Gastroesophageal sphincter (tissue), 4 donors: ENCODE results near the gene ASB10. TPM values are rescaled to one million over a fixed set of nuclear protein-coding genes. Genes with fewer than 3 reads are reported as not detected.

Experiments
- ATAC-seq: fragments of 150-250 bp; one replicate; pipeline ENCODE4 v1.9.1; 2016; ENCODE audit warnings: mild to moderate bottlenecking, moderate library complexity
- H3K27ac ChIP-seq, 4 donors: fragments of 200-600 bp; sonication (generic) in 3 of 4; 1 replicate in 3 of 4; 2 replicates in 1 of 4; pipeline ENCODE4 v1.5.1; 2016 to 2019
- H3K27me3 ChIP-seq: fragments of 200-600 bp; sonication (generic); one replicate; pipeline ENCODE4 v1.5.1; 2019
- H3K36me3 ChIP-seq, 2 donors: fragments of 200-600 bp; sonication (generic); one replicate each; pipeline ENCODE4 v1.5.1; 2019; ENCODE audit warnings: control low read depth in 1 of 2
- H3K4me1 ChIP-seq, 3 donors: fragments of 200-600 bp; sonication (generic); 1 replicate in 2 of 3; 2 replicates in 1 of 3; pipeline ENCODE4 v1.5.1; 2016 to 2019; ENCODE audit warnings: control low read depth in 2 of 3
- H3K4me3 ChIP-seq, 2 donors: fragments of 200-600 bp; sonication (generic); one replicate each; pipeline ENCODE4 v1.5.1; 2019; ENCODE audit warnings: mild to moderate bottlenecking in 1 of 2, moderate library complexity in 1 of 2
- H3K9me3 ChIP-seq, 3 donors: fragments of 200-600 bp; sonication (generic); one replicate each; pipeline ENCODE4 v1.5.1; 2017 to 2019; ENCODE audit warnings: control low read depth in 2 of 3
- EP300 ChIP-seq: sonication (generic); formaldehyde crosslinking; IDR thresholded peaks from one replicate; pipeline ENCODE4 v1.6.1; 2017; ENCODE audit warnings: antibody characterized with exemption, mild to moderate bottlenecking
- POLR2A ChIP-seq, 2 donors: fragments of 450-650 bp; IDR thresholded peaks; one replicate each; pipeline ENCODE4 v1.6.1; 2017; ENCODE audit warnings: antibody characterized with exemption in 2 of 2, mild to moderate bottlenecking in 2 of 2, moderate library complexity in 1 of 2
- POLR2AphosphoS5 ChIP-seq: sonication (generic); formaldehyde crosslinking; IDR thresholded peaks from one replicate; pipeline ENCODE4 v1.6.1; 2017; ENCODE audit warnings: antibody characterized with exemption
- WGBS, 2 donors: methylation state at CpG; one replicate each; pipeline ENCODE4 v1.1.5; 2018; ENCODE audit warnings: low coverage in 1 of 2; 5-methylcytosine and 5-hydroxymethylcytosine counted together
- total RNA-seq, 4 donors: library from RNA; depleted of rRNA; stranded (reverse); fragments of >200 nt; gene quantifications; one replicate each; pipeline ENCODE4 v1.1.0, GENCODE V29; 2016
- TF ChIP-seq, protein P1 (sequence below), 4 experiments: fragments of 200-600 bp in 2 of 4; fragments of 450-650 bp in 2 of 4; sonication (generic) in 1 of 4; IDR thresholded peaks; one replicate each; pipeline ENCODE4 v1.5.1; 2017 to 2019; ENCODE audit warnings: antibody characterized with exemption in 4 of 4, mild to moderate bottlenecking in 2 of 4, moderate library complexity in 2 of 4

Gene ASB10
- total RNA-seq, 4 donors from 2014 or later: not detected

DNA sequence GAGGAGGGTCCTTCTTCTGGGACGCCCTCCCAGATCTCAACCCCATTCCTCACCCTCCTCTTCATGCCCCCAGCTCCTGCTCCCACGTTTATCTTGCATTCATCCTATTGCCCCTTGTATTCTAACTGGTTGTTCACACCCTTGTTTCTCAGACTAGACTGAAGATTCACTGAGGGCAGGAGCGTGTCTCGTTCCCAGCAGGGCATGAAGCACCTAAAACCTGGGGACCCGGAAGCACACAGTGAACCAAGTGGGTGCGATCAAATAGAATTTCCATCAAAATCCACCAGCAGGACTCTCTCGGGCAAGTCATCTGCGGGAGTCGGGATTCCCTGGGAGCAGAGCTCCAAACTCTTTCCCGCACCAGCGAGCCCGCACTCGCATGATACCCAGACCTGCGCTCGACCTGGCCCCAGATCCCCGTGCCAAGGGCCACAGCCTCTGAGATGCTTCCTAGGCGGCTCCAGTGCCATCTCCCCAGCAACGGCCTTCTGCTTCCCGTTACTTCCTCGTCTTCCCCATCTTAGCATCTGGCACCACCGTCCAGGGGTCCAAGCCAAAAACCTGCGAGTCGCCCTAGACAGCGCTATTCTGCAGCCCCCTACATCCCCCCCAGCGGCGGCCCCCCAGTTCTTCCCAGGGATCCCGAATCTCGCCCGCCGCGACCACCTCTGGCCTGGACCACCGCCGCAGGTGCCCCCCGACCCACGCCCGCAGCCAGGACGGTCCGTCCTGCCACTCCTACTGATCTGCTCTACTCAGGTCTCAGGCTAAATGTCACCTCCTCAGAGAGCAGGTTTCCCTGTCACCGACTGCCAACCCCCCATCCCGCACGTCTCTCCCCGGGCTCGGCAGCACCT is 13.4 kb downstream of the ASB10 start:
- no peak for ATAC-seq
- Histone ChIP-seq H3K9me3 (peaks cover 0 to 3% (median 0%) of the 10 kb centered on the region in 3 donors), H3K27ac (no peak overlapping the region), H3K4me3 (no peak overlapping the region), H3K27me3 (peaks cover 67% of the 10 kb centered on the region), H3K36me3 (no peaks in the 10 kb centered on the region), H3K4me1 (peaks cover 0 to 7% (median 0%) of the 10 kb centered on the region in 3 donors)
- 80 to 93% methylated on average over 15 to 19 of the region's 43 CpGs for WGBS, 2 donors
- TF ChIP-seq EP300: no peak
- TF ChIP-seq POLR2AphosphoS5: no peak
- TF ChIP-seq POLR2A (IDR thresholded peaks at IDR 0.05): no peak
- TF ChIP-seq, protein P1, sequence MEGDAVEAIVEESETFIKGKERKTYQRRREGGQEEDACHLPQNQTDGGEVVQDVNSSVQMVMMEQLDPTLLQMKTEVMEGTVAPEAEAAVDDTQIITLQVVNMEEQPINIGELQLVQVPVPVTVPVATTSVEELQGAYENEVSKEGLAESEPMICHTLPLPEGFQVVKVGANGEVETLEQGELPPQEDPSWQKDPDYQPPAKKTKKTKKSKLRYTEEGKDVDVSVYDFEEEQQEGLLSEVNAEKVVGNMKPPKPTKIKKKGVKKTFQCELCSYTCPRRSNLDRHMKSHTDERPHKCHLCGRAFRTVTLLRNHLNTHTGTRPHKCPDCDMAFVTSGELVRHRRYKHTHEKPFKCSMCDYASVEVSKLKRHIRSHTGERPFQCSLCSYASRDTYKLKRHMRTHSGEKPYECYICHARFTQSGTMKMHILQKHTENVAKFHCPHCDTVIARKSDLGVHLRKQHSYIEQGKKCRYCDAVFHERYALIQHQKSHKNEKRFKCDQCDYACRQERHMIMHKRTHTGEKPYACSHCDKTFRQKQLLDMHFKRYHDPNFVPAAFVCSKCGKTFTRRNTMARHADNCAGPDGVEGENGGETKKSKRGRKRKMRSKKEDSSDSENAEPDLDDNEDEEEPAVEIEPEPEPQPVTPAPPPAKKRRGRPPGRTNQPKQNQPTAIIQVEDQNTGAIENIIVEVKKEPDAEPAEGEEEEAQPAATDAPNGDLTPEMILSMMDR (IDR thresholded peaks at IDR 0.05): no peak

DNA sequence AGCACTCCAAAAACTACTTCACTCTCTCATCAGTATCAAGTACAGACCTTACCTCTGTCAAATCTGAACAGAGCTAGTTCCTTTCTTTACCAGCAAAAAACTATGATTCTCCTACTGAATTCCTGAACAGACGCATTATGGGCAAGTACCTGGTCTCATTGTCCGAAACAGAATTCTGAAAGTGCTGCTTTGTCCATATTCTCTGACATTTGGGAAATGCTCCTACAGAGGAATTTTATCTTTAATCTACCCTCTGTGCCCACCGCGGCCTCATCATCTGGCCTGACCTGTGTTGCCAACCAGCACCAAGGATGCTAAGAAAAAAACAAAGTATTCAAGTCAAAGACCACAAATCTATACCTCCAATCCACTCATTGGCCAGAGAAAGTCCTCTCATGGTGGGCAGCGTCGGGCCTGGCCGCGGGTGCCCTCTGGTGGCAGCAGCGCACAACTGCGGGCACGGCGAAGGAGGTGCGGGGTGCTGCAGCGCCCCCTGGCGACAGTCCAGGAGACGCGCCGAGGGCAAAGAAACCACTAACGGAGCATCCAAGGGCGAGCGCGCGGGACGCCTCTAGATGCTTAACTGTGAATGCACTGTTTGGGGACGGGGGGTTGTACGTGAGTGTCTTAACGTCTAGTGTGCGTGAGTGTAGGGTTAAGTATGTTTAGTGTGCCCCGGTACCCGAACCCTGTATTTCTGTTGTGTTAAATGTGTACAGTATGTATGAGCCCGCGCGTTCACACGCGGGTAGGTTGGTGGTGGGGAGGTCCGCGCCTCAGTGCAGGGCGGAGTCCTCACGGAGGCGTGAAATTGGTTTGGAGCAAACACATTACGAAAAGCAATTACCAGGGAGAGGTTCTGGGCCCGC is 14.5 kb downstream of the ASB10 start:
- no peak overlapping the region for H3K27ac ChIP-seq
- H3K4me1 ChIP-seq: peaks cover 0 to 16% (median 7%) of the 10 kb centered on the region in 3 donors
- 11 to 23% methylated on average over 3 to 16 of the region's 42 CpGs for WGBS, 2 donors
- TF ChIP-seq, protein P1 (IDR thresholded peaks at IDR 0.05): peak in 3 of 4 experiments; percentile 99 to 100 (median 100)
- TF ChIP-seq POLR2AphosphoS5 (peak; percentile 54), POLR2A (IDR thresholded peaks at IDR 0.05) (no peak)
- H3K4me3 ChIP-seq: no peak overlapping the region
- H3K9me3 ChIP-seq: peaks cover 0 to 3% (median 0%) of the 10 kb centered on the region in 3 donors
- no peaks in the 10 kb centered on the region for H3K36me3 ChIP-seq
- peak; percentile 80 for ATAC-seq
- peaks cover 68% of the 10 kb centered on the region for H3K27me3 ChIP-seq

DNA sequence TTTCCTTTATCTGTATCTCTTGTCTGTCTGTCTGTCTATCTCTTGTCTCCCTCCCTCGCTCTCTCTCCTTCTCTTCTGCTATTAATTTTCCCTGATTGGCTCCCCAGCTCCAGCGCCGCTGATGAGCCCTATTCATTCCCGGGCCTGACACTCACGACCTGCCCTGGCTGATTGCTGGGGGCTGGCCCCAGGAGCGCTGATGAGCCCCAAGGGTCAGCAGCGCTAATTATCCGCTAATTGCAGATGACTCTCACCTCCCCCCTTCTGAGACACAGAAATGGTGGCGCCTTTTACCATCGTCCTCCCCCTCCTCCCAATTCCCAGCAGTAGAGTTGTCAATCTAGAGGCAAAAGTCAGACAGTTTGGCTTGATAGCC is 18.3 kb downstream of the ASB10 start:
- H3K27me3 ChIP-seq: peaks cover 68% of the 10 kb centered on the region
- H3K36me3 ChIP-seq: no peaks in the 10 kb centered on the region
- H3K27ac ChIP-seq: no peak overlapping the region
- H3K4me1 ChIP-seq: peaks cover 0 to 19% (median 14%) of the 10 kb centered on the region in 3 donors
- TF ChIP-seq, protein P1 (IDR thresholded peaks at IDR 0.05): no peak
- TF ChIP-seq POLR2AphosphoS5 (no peak), EP300 (no peak), POLR2A (IDR thresholded peaks at IDR 0.05) (no peak)
- no peak for ATAC-seq
- H3K9me3 ChIP-seq: no peaks in the 10 kb centered on the region
- no peak overlapping the region for H3K4me3 ChIP-seq
- 20 to 28% methylated on average over 1 to 8 of the region's 10 CpGs for WGBS, 2 donors

DNA sequence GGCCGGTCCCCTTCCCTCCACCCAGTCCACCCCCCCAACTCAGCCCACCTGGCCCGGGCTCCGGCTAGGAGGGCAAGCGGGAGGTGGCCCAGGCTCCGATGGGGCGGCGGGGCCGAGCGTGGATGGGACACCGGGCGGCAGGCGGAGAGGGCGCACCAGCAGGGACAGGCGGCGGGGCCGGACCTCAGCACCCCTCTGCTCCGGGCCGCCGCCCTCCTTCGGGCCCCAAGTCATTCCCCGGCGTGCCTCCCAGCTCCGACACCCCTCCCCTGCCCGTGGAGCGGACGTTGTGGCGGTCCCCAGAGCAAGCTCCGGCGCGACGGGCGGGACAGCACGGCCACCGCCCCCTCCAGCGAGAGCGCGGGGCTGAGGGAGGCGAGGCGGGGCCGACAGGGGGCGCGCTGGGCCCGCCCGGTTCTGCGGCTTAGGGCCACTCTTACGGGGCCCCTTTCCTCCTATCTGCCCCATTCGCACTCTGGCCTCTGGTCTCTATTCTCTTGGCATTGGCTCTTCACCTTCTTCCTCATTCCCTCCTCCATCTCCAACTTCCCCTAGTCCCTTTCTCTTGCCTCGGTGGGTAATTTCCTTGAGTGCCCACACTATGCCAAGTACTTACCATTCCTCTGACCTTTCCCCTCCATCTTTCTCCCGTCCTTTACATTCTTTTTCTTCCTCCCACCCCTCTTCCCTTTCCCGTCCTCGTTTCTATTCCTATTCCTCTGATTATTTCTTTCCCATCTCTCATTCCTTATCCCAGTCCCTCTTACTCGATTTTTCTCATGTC is 18.9 kb downstream of the ASB10 start:
- ATAC-seq: peak; percentile 60
- Histone ChIP-seq H3K9me3 (no peaks in the 10 kb centered on the region), H3K4me3 (peak overlapping the region; percentile 6 to 54), H3K27ac (no peak overlapping the region), H3K4me1 (peaks cover 0 to 19% (median 14%) of the 10 kb centered on the region in 3 donors), H3K36me3 (no peaks in the 10 kb centered on the region), H3K27me3 (peaks cover 66% of the 10 kb centered on the region)
- WGBS, 2 donors: 5 to 19% methylated on average over 4 to 13 of the region's 52 CpGs
- TF ChIP-seq, protein P1 (IDR thresholded peaks at IDR 0.05): peak; percentile 16 to 72 (median 32)
- TF ChIP-seq POLR2AphosphoS5: no peak
- TF ChIP-seq POLR2A (IDR thresholded peaks at IDR 0.05): no peak
- no peak for TF ChIP-seq EP300
